Effector memory CD4-positive, alpha-beta T cell (primary cell): ENCODE results near the gene PITPNM3.

ENCODE experiments used
- DNase-seq, 3 donors: peaks; one replicate each; pipeline ENCODE4 v3.0.0-alpha.2; 2020
- H3K27ac ChIP-seq: 2 replicates; pipeline ENCODE4 v1.7.0; 2013; ENCODE audit warnings: mild to moderate bottlenecking, low read length, moderate library complexity; ENCODE audit not compliant: insufficient read depth, poor library complexity, severe bottlenecking
- H3K27me3 ChIP-seq: replicated peaks from 2 replicates; pipeline ENCODE4 v1.7.0; 2013; ENCODE audit warnings: mild to moderate bottlenecking, low read length; ENCODE audit not compliant: insufficient read depth, control insufficient read depth, poor library complexity, severe bottlenecking
- H3K36me3 ChIP-seq: 2 replicates; pipeline ENCODE4 v1.7.0; 2013; ENCODE audit warnings: mild to moderate bottlenecking, low read length, moderate library complexity; ENCODE audit not compliant: control insufficient read depth, insufficient read depth
- H3K4me1 ChIP-seq: 2 replicates; pipeline ENCODE4 v1.7.0; 2013; ENCODE audit warnings: low read length, mild to moderate bottlenecking; ENCODE audit not compliant: control insufficient read depth, insufficient read depth, poor library complexity, severe bottlenecking
- H3K4me3 ChIP-seq: 2 replicates; pipeline ENCODE4 v1.7.0; 2013; ENCODE audit warnings: low read length, low read depth, mild to moderate bottlenecking; ENCODE audit not compliant: insufficient read depth, poor library complexity, severe bottlenecking
- H3K9me3 ChIP-seq: 2 replicates; pipeline ENCODE4 v1.7.0; 2013; ENCODE audit warnings: mild to moderate bottlenecking, low read length, moderate library complexity; ENCODE audit not compliant: control insufficient read depth

The PITPNM3 gene

GRCh38 chr17:6554342-6554741 lies 2.0 kb downstream of the PITPNM3 start:
- H3K36me3 ChIP-seq, result no peaks in the 10 kb centered on the region
- peaks cover 12% of the 10 kb centered on the region for H3K4me1 ChIP-seq
- DNase-seq, result no peak

GRCh38 chr17:6551869-6552531 lies 4.4 kb downstream of the PITPNM3 start:
- H3K4me3 ChIP-seq, result no peak overlapping the region
- peaks cover 12% of the 10 kb centered on the region for H3K4me1 ChIP-seq
- no peaks in the 10 kb centered on the region for H3K36me3 ChIP-seq
- no peak for DNase-seq
- H3K27me3 ChIP-seq, result peaks cover 18% of the 10 kb centered on the region
- no peak overlapping the region for H3K27ac ChIP-seq
- H3K9me3 ChIP-seq, result no peaks in the 10 kb centered on the region

More at GRCh38 chr17:6554342-6554741, 2.0 kb downstream of the PITPNM3 start:
- H3K9me3 ChIP-seq, result no peaks in the 10 kb centered on the region
- no peak overlapping the region for H3K27ac ChIP-seq
- peaks cover 28% of the 10 kb centered on the region for H3K27me3 ChIP-seq
- H3K4me3 ChIP-seq, result no peak overlapping the region

- Histone ChIP-seq H3K9me3 (no peaks in the 10 kb centered on the region), H3K27me3 (peaks cover 14% of the 10 kb centered on the region), H3K4me3 (no peak overlapping the region), H3K36me3 (no peaks in the 10 kb centered on the region), H3K4me1 (peaks cover 9% of the 10 kb centered on the region), H3K27ac (no peak overlapping the region)
- DNase-seq, result no peak
Observed at GRCh38 chr17:6551356-6551755, 5.0 kb downstream of the PITPNM3 start.

GRCh38 chr17:6549384-6550036 lies 6.8 kb downstream of the PITPNM3 start:
- no peak for DNase-seq
- Histone ChIP-seq H3K27ac (no peak overlapping the region), H3K36me3 (no peaks in the 10 kb centered on the region), H3K4me3 (no peak overlapping the region), H3K4me1 (no peaks in the 10 kb centered on the region), H3K27me3 (no peaks in the 10 kb centered on the region), H3K9me3 (no peaks in the 10 kb centered on the region)

GRCh38 chr17:6548578-6549330 lies 7.6 kb downstream of the PITPNM3 start:
- H3K27ac ChIP-seq, result no peak overlapping the region
- H3K4me3 ChIP-seq, result no peak overlapping the region
- no peak for DNase-seq
- H3K36me3 ChIP-seq, result no peaks in the 10 kb centered on the region
- no peaks in the 10 kb centered on the region for H3K4me1 ChIP-seq
- no peaks in the 10 kb centered on the region for H3K27me3 ChIP-seq
- H3K9me3 ChIP-seq, result no peaks in the 10 kb centered on the region

- Histone ChIP-seq H3K9me3 (no peaks in the 10 kb centered on the region), H3K4me1 (no peaks in the 10 kb centered on the region), H3K27ac (no peak overlapping the region), H3K4me3 (no peak overlapping the region), H3K36me3 (no peaks in the 10 kb centered on the region), H3K27me3 (no peaks in the 10 kb centered on the region)
- no peak for DNase-seq
Observed at GRCh38 chr17:6548034-6548433, 8.3 kb downstream of the PITPNM3 start.

GRCh38 chr17:6547336-6547735 lies 9.0 kb downstream of the PITPNM3 start:
- DNase-seq, result no peak
- no peaks in the 10 kb centered on the region for H3K4me1 ChIP-seq
- H3K27me3 ChIP-seq, result no peaks in the 10 kb centered on the region
- no peaks in the 10 kb centered on the region for H3K36me3 ChIP-seq
- no peak overlapping the region for H3K27ac ChIP-seq
- no peaks in the 10 kb centered on the region for H3K9me3 ChIP-seq
- no peak overlapping the region for H3K4me3 ChIP-seq

GRCh38 chr17:6546069-6546718 lies 10.2 kb downstream of the PITPNM3 start:
- Histone ChIP-seq H3K27me3 (no peaks in the 10 kb centered on the region), H3K36me3 (no peaks in the 10 kb centered on the region), H3K9me3 (no peaks in the 10 kb centered on the region), H3K4me1 (no peaks in the 10 kb centered on the region), H3K27ac (no peak overlapping the region), H3K4me3 (no peak overlapping the region)
- DNase-seq, result no peak

GRCh38 chr17:6545291-6545690 lies 11.1 kb downstream of the PITPNM3 start:
- Histone ChIP-seq H3K9me3 (no peaks in the 10 kb centered on the region), H3K27ac (no peak overlapping the region), H3K36me3 (no peaks in the 10 kb centered on the region), H3K4me1 (no peaks in the 10 kb centered on the region), H3K4me3 (no peak overlapping the region), H3K27me3 (no peaks in the 10 kb centered on the region)
- no peak for DNase-seq

GRCh38 chr17:6544011-6544370 lies 12.4 kb downstream of the PITPNM3 start:
- H3K9me3 ChIP-seq, result peaks cover 3% of the 10 kb centered on the region
- no peaks in the 10 kb centered on the region for H3K36me3 ChIP-seq
- H3K4me3 ChIP-seq, result no peak overlapping the region
- no peaks in the 10 kb centered on the region for H3K27me3 ChIP-seq
- no peaks in the 10 kb centered on the region for H3K4me1 ChIP-seq
- DNase-seq, result no peak
- no peak overlapping the region for H3K27ac ChIP-seq
